Measurements from ENCODE around the gene SELENOF.

The SELENOF gene

DNA sequence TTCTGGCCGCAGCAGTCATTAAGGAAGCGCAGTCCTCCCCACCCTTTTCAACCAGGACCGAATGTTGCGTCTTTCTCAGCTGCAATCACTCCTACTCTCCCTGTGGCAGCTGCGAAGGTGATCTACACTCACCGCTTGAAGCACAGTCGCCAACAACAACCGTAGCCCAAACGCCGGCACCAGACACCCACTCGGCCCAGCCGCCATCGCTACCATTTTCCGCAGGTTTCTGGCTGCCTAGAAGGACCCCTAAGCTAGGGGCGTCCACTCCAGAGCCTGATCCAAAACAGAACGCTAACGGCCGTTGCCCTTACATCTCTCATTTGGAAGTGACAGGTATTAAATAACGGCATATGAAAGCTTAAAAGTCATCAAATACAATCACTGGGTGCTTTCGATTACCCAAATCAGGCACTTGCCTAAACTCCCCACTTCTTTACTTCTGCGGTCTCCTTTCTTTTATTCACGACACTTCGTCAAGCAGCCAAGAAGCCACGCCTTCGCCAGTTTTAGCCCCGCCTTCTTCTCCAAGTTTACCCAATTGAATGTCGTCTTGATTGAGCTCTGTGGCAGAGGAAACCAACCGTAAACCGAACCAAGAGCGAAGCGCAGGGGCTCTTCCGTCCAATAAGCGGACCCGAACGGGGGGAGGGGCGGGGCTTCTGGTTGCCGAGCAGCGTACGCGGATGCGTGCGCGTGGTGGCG lies at the start of gene SELENOF:
TSS of gene SELENOF (minus strand) at position 231 of the 705 bp plus-strand sequence. CDS start at position 216, 15 bp downstream.
- DNase-seq (ENCODE audit: low spot score): peak; percentile 95

DNA sequence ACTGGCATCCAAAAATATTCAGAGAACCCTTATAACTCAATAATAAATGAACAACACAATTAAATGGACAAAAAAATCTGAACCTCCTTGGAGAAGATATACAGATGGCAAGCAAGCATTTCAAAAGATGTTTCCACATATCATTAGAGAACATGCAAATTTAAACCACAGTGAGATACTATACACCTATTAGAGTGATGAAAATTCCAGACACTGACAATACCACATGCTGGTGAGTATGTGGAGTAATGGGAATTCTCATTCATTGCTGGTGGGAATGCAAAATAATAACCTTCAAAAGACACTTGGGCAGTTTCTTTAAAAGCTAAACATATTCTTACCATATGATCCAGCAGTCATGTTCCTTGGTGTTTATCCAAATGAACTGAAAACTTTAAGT lies 46.6 kb upstream of the SELENOF start:
- DNase-seq (ENCODE audit: low spot score): no peak

DNA sequence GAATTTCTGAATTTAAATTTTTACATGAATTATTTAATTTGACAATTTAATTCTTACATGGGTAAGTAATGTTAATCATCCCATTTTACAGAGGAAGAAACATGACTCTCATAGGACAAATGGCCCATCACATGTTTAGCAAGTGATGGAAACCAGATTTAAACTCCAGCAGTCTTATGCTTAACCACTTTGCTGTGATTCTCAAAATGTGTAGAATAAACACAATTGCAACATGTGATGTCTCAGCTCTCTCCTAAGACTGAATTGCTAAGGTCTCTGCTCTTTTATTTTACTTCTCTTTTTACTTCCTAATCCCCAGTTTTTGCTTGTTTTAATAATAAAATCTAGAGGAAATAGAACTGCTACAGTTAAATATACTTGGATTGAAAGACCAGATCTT lies 43.3 kb upstream of the SELENOF start:
- no peak for DNase-seq (ENCODE audit: low spot score)

DNA sequence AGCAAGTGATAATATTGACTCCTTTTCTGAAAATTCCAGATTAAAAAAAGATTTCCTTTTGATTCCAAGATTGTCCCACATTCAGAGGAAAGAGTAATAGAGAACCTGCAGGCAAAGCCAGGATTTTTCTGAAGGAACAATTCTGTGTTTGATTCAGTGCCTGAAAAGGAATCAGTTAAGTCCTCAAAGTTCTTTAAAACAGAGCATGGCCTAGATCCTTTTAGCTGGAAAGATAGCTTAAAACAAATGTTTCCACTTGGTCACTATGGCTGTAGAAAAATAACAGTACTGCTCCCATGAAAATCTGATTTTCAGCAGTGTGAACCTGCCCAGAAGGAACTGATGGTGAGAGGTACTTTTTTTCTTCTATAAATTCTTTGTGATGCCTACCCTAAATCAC lies 42.3 kb upstream of the SELENOF start:
- DNase-seq (ENCODE audit: low spot score): no peak

DNA sequence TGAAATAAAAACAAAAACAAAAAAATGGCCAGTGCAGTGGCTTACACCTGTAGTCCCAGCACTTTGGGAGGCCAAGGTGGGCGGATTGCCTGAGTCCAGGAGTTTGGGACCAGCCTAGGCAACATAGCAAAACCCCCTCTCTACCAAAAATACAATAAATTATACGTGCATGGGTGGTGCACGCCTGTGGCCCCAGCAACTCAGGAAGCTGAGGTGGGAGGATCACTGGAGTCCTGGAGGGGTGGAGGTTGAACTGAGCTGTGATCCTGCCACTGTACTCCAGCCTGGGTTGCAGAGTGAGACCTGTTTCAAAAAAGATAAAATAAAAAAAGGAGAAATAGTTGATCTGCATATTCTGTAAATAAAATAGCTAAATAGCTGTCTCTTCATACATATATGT lies 41.8 kb upstream of the SELENOF start:
- no peak for DNase-seq (ENCODE audit: low spot score)

DNA sequence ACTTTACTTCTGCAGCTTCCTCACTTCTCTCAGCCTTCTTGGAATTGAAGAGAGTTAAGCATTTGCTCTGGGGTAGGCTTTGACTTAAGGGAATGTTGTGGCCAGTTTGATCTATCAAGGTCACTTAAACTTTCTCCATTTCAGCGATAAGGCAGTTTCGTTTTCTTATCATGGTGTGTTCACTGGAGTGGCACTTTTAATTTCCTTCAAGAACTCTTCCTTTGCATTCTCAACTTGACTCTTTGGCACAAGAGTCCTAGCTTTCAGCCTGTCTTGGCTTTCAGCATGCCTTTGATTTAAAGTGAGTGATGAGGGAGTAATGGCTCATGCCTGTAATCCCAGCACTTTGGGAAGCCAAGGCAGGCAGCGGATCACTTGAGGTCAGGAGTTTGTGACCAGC lies 39.2 kb upstream of the SELENOF start:
- no peak for DNase-seq (ENCODE audit: low spot score)

DNA sequence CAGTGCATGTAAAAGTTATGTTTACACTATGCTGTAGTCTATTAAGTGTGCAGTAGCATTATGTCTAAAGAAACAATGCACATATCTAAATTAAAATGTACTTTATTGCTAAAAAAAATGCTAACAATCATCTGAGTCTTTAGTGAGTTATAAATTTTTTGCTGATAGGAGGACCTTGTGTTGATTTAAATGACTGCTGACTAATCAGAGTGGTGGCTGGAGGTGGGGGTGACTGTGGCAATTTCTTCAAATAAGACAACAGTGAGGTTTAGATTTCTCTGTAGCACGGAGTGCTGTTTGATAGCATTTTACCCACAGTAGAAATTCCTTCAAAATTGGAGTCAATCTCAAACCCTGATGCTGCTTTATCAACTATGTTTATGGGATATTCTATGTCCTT lies 37.5 kb upstream of the SELENOF start:
- no peak for DNase-seq (ENCODE audit: low spot score)

DNA sequence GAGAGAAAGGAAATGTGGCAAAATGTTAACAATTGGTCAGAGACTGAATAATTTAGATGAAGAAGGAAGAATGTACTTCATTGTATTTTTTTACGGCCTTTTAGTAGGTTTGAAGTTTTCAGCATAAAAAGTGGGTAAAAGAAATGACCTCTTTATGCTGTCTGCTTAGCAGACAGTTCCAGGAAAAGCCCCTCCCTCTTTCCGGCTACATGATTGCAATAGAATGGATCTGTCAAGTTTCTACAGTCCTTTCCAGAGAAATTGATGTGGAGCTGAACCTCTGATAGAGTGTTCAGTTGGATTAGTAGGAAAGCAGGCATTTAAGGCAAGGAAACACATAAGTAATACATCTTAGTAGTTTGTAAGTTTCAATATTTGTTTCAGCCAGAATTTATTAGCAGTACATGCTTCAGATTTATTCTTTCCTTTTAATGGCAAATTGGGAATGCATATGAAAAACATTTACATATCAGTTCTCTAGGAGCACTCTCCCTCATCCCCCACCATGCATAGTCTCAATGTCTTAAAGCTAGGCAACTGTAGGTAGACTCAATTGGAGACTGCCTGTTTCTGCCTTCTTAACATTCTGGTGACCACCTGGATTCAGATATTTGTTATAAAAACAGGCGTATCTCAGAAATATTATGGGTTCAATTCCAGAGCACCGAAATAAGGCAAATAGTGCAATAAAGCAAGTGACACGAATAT lies 36.9 kb upstream of the SELENOF start:
- DNase-seq (ENCODE audit: low spot score): no peak

DNA sequence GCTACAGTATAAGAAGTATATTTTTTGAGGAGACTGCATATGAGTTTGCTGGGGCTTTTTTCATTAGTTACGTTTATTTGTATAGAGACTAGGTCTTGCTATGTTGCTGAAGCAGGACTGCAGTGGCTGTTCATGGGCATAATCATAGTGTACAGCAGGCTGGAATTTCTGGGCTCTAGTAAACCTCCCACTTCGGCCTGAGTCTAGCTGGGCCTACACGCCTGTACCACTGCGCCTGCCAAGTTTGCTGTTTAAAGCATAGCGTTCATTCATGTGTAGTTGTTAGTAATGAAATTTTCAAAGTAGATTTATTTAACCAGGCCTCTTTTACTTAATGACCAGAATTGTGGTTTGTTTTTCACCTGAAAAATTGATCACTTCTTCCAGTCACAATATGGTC lies 34.3 kb upstream of the SELENOF start:
- no peak for DNase-seq (ENCODE audit: low spot score)

DNA sequence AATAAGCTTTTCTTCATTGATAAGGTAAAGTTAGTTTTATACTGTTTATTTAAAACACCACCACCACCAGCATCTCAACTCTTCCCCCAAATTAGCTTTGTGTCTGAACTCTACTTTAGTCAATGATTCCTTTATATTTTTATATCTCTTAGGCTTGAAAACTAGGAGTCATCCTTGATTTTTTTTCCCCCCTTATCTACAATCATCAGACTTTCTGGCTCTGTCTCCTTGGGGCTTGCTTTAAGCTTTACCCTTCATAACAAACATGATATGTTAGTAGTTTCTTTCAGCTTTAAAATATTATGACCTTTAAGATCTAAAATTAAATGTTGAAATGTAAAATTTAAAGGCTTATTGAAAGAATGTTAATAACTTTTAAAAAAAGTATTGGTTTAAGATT lies 28.8 kb upstream of the SELENOF start:
- DNase-seq (ENCODE audit: low spot score): no peak

DNA sequence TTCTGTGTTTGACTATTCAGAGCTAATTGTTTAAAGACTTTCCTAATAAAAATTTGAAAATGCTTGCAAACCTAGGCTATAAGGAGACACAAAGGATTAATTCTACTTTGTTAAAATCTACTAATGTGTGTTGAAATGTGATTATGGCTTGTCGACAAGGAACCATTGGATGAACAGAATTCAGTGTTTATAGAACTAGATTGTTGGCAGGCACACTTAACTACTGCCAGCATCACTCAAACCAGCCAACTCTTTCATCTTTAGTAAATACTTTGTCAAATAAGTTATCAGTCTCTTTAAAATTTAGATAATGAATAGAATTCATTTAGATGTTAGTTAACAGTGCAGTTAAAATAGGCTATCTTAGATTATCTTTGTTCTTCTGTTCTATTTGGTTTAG lies 28.1 kb upstream of the SELENOF start:
- DNase-seq (ENCODE audit: low spot score): no peak

DNA sequence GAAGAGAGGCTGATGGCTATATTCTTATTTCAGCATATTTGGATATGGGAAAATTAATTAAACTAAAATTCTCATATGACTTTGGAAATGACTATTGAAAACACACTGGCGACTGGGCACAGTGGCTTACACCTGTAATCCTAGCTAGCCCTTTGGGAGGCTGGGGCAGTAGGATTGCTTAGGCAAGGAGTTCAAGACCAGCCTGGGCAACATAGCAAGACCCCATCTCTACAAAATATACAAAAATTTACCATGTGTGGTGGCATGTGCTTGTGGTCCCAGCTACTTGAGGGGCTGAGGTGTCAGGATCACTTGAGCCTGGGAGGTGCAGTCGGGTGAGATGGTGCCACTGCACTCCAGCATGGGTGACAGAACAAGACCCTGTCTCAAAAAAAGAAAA lies 26.7 kb upstream of the SELENOF start:
- no peak for DNase-seq (ENCODE audit: low spot score)

DNA sequence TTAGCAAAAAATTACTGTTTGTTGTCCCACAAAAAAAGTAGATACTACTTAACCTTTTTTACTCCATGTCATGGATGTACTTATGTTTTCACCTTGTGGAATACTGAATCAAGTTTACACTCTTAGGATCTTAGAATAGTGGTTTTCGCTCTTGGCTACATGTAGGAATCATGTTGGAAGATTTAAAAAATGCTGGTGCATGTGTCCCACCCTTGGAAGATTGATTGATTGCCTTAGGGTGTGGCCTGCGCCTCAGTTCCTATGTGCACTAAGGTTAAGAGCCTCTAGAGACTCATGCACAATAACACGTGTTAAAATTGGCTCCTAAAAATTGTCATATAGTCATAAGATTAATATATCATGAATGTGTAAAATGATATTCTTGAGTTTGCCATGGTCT lies 25.5 kb upstream of the SELENOF start:
- DNase-seq (ENCODE audit: low spot score): no peak

DNA sequence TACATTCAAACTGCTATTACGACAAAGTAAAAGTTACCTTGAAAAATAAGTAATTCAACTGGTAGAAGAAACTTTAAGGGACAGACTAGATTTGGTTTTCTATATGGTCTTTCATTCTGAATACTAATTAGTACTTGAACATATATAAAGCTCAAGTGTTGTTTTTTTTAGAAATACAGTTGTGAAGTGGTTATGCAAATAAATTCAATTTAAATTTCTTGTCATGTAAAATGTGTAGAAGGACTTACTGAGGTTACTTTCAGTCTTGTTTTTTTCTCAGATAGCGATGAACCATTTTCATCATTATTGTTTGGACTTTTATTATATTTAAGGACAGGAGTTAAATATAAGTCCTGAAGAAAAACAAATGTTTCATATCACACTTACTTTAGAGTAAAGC lies 24.9 kb upstream of the SELENOF start:
- DNase-seq (ENCODE audit: low spot score): no peak

DNA sequence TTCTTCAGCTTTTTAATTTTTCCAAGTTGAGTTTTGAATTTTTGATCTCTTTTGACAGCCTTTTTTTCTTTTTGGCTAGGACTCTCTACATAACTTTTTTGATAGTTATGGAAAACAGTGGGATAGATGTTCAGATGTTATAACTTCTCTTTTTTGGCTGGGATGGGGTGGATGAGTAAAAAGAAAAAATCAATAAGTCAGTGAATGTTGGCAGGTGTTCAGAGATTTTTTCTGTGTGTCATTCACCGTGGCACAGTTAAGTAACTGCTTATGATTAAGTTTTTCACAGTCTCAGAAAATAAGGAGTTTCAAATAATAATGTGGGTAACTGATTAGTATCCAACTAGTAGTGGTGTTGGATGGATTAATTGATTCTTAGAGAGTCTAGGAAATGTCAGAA lies 24.5 kb upstream of the SELENOF start:
- no peak for DNase-seq (ENCODE audit: low spot score)

DNA sequence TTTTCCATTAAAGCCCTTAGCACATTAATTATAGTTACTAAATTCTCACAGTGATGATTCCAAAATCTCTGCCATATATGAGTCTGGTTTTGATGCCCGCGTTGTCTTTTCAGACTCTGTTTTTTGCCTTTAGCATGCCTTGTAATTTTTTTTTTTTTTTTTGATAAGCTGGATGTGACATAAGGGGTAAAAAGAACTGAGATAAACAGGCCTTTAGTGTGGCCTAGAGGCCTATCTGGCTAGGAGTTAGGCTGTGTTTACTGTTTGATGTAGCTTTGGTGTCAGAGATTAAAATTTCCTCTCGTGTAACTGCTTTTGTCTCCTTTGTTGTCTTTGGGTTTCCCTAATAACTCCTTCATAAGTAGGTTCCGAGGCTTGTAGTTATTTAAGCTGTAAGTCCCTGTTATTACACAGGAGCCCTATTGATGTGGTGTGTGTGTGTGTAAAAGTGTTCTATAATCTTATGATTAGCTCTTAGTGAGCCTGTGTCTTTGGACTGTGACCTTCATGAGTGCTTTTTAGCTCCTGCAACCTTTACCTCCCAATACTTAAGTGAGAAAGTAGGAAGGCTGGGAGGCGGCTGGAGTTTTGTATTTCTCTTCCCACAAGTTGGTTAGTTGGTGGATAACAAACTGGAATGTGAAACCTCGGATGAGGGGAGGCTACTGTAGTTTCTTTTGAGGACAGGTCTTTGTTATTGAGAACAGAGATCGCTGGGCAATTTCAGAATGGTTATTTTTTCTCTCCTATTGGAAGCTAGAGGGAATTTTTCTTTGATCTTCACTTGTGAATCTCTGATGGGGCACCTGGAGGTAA lies 19.8 kb upstream of the SELENOF start:
- DNase-seq (ENCODE audit: low spot score): no peak

DNA sequence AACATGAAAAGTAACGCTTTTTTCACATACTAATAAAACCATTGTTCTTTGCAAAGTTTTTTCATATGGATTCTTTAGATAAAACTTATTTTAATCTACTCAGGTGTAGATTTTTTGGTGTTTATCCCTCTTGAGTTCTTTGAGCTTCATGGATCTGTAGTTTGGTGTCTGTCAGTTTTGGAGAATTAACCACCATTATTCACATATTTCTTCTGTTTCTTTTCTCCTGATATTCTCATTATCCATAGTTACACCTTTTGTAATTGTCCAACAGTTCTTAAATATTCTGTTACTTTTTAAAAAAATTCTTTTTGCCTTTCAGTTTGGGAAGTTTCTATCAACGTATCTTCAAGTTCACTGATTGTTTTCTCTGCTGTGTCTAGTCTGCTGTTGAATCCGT lies 19.1 kb upstream of the SELENOF start:
- no peak for DNase-seq (ENCODE audit: low spot score)

DNA sequence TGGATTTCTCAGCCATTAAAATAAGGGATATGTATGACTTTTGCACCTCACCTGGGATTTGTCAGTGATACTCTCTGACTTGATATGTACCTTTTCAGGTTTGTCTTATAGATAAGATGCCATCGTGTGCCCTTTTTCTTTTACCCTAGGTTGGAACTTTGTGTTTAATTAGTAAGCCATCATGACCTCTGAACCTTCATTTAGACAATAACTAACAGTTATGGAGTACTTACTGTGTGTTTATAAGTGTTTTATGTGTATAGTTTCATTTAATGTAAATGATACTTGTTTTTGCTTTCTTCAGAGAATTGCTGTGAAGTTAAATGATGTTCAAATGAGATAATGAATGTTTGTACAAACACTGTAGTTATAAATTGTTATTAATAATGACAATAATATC lies 14.9 kb upstream of the SELENOF start:
- no peak for DNase-seq (ENCODE audit: low spot score)

DNA sequence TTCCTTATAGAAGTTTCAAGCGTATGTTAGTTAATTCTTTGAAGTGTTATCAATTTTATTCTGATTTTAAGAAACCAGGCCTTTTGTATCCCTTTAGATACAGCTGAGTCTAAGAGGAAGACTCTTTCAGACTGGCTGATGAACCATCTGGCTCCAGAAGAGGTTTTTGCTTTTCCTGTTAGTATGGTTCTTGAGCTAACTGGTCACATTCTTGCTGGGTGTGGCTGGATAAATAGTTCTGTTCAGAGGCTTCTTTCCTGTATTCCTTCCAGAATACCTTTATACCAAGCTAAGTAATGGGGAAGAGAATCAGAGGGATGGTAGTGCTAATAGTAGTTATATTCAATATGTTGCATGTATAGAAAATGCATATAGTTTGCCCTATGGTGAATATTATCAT lies 13.0 kb upstream of the SELENOF start:
- DNase-seq (ENCODE audit: low spot score): no peak

DNA sequence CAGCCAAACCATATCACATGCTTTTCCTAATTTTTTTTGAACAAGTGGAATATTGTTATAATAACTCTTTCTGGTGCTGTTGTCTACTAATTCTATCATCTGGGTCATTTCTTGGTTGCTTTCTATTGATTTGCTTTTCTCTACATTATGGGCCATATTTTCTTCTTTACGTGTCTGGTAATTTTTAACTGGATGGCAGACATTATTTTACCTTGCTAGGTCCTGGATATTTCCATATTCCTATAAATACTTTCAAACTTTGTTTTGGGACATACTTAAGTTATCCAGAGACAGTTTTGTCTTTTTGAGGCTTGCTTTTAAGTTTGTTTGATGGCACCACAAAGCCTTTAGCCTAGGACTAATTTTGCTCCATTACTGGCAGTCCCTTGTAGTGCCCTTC lies 11.8 kb upstream of the SELENOF start:
- no peak for DNase-seq (ENCODE audit: low spot score)

DNA sequence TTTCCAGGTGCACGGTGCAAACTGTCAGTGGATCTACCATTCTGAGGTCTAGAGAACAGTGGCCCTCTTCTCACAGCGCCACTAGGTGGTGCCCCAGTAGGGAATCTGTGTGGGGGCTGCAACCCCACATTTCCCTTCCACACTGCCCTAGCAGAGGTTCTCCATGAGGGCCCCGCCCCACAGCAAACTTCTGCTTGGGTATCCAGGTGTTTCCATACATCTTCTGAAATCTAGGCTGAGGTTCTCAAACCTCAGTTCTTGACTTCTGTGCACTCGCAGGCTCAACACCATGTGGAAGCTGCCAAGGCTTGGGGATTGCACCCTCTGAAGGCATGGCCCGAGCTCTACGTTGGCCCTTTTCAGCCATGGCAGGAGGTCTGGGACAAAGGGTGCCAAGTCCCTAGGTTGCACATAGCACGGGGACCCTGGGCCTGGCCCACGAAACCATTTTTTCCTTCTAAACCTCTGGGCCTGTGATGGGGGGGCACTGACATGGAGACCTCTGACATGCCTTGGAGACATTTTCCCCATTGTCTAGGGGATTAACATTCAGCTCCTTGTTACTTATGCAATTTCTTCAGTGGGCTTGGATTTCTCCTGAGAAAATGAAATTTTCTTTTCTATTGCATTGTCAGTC lies 10.5 kb upstream of the SELENOF start:
- no peak for DNase-seq (ENCODE audit: low spot score)

DNA sequence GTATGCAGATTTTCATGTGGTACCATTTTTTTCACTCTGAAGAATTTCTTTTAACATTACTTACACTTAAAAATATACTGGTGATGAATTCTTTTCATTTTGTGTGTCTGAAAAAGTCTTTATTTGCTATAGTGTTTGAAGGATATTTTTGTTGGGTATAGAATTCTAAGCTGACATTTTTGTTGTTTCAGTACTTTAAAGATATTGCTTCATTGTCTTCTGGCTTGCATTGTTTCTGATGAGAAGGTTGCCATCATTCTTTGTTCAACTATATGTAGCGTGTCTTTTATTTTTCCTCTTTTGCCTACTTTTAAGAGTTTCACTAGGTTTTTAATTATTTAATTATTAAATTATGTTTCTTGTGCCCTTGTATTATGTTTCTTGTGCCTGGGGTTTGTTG lies 8.5 kb upstream of the SELENOF start:
- no peak for DNase-seq (ENCODE audit: low spot score)

DNA sequence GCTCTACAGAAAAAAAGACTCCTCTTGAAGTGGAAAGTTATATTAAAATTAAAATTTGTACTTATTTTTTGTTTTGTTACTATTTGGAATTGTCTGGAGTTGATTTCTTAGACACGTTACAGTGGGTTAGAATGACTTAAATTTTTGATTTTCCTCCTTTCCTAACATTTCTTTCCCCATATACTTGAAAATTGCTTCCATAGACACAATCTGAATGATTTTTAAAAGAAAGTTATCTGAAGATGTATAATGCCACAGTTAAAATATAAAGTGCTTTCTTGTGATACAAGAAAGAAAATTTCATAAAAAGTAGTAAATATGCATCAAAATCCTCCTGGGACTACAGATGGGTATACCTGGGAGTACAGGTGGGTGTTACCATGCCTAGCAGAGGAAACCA lies 2.8 kb upstream of the SELENOF start:
- DNase-seq (ENCODE audit: low spot score): no peak
